Activated T-helper 1 cell treated with anti-CD3 and anti-CD28 coated beads, Interleukin-2, amount 50 U/mL, for 16 hours (primary cell): ENCODE results near the gene VPS50.

ENCODE experiments used
- DNase-seq, 2 donors: peaks; one replicate each; pipeline ENCODE4 v3.0.0-alpha.2; 2020; ENCODE audit warnings: low read depth in 1 of 2, low spot score in 1 of 2

VPS50 gene, protein sequence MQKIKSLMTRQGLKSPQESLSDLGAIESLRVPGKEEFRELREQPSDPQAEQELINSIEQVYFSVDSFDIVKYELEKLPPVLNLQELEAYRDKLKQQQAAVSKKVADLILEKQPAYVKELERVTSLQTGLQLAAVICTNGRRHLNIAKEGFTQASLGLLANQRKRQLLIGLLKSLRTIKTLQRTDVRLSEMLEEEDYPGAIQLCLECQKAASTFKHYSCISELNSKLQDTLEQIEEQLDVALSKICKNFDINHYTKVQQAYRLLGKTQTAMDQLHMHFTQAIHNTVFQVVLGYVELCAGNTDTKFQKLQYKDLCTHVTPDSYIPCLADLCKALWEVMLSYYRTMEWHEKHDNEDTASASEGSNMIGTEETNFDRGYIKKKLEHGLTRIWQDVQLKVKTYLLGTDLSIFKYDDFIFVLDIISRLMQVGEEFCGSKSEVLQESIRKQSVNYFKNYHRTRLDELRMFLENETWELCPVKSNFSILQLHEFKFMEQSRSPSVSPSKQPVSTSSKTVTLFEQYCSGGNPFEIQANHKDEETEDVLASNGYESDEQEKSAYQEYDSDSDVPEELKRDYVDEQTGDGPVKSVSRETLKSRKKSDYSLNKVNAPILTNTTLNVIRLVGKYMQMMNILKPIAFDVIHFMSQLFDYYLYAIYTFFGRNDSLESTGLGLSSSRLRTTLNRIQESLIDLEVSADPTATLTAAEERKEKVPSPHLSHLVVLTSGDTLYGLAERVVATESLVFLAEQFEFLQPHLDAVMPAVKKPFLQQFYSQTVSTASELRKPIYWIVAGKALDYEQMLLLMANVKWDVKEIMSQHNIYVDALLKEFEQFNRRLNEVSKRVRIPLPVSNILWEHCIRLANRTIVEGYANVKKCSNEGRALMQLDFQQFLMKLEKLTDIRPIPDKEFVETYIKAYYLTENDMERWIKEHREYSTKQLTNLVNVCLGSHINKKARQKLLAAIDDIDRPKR

DNA sequence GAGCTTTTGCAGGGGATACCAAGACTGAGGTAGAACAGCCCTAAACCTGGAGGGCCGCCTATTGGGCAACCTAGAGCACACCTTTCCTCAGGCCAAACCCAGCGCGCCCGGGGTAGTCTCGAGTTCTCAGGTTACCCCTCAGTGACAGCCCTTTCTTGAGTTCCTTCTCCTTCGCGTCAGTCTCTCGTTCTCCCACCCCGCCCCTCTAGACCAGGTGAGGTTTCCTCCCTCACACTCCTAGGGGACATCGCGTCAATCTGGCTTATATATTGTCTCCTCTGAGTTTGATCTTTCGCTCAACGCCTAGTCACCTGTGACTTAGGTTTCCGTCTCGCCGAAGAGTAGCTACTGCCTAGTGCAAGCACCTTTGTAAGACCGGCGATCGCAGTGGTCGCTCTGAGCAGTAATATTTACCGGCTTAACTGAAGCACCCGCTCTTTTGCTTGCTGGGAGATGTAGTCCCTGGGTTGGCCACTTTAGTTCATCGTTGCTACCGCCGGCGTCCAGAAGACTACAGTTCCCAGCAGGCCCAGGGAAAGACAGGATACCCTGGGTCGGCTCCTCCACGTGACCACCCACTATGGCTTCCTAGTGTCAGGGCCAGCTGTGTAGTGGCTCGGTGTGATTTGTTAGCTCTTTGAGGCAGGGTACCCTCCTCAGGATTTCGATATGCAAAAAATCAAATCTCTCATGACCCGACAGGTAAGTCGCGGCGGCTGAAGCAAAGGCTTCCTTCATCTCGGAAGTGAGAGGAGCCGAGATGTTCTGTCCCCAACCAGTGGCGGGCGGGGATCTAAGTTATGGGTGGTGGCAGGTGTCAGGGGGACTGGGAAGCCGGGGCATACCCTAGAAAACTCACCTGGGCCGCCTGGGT, at the start of gene VPS50:
Gene VPS50 (plus strand): TSS at position 568 of the 874 bp plus-strand sequence. CDS start 102 bp downstream, at position 670.
- peak; percentile 79 to 80 for DNase-seq

DNA sequence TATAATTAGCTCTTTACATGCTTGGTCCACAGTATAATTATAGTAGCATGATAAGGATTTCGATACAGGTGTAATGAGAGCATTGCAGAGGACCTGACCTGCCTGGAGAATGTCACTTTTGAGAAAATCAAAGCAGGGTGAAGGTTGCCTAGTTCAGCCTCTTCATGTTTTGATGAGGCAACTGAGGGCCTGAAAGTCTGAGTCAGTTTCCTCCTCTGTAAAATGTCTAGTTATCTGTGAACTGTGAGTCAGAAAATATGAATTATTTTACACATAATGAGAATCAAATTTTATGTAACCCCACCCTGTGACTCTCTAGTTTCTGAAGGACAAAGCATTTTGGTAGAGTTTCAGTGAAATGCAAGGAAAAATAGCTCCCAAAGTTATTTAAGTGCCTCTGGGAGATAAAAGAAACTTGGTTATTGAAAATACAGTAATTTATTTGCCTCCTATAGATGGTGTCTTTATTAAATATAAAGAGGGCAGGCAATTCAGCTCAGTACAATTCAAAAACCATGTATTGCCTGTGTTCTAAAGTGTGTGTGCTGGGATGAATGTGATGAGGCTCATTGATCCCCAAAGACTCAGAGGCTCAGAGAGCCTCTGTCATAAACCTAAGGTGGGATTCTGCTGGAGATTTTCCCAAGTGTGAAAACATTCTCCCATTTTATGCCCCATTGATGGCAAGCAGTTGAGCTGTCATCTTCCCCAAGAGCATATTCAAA, 46.7 kb upstream of the VPS50 start:
- no peak for DNase-seq

DNA sequence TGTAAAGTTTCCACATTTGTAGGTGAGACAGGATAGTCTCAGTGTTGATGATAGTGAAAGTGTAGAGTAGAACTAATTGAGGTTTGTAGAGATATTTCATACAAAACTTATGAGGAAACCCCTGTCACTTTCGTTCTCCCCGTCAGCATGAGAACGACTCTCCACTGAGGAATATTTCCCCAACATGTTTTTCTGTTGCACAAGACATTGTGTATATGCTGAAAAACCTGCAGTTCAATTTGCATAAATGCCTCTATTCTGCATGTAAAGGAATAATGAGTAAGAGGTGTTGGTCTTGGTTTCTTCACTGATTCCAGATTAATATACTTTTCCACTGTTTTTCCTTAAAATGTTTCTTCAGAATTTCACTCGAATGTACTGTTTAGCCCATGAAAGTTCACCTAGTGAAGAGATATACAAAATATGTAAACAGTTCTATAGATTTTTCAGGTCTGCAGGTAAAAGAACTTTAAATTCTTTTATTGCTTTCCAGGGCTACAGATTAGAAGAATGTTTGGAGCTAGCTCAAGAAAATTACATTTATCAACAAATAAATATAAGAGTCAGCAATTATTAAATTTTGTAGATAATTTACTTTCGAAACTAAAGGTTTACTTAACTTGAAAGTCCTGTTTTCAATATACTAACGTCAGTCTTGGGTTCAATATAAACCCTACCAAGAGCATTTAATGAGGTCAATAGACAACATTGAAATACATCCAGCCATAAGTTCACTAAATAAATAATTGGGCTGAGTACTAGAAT, 43.1 kb upstream of the VPS50 start:
- no peak for DNase-seq

DNA sequence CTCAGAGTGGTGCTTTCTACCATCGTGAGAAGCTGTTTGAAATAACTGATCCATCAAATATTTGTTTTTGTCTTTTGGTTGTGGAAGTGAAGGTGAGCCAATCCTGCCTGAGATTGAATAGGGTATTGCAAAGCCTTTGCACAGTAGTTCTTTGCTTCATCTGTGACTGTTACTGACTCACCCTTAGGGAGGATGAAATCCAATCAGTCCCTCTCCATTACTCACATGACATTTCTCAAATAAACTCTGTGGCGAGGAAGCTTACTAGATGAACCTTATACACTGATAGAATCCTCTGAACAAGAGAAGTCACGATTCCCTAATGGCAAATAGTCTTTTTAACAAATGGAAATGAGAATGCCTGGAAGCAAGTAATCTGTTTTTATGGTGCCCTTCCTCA, 37.8 kb upstream of the VPS50 start:
- no peak for DNase-seq

DNA sequence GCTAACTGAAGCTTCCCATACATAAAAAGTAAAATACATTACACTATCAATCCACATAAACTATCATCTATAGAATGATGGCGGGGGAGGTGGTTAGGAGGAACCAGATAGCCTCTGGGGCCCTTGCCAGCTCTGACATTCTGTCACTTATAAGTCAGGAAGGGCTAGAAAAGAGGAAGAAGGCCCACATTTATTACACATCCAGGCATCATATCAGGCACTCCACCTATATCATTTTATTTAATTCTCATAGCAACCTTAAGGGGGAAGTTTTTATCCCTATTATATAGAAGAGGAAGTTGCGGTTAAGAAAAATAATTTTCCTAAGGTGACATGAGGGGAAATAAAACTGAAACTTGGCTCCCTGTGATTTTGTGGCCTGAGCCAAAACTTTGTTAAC, 35.8 kb upstream of the VPS50 start:
- no peak for DNase-seq

DNA sequence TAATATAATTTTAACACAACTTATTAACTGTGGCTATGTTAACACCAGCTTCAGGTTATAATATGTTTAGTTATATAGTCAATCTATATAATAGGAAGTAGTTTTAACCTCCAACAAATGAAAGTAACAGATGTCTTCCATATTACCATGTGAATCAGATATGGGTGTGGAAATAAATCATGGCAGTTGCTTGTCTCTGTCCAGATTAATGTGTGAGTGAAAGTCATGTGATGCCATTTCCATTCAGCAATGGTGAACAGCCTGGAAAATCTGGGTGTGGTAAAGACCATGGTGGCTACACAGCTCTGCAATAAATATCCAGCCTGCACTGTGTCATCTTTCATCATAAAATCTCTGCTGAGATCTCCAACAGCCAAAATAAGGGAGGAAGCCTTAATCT, 33.7 kb upstream of the VPS50 start:
- DNase-seq: no peak

DNA sequence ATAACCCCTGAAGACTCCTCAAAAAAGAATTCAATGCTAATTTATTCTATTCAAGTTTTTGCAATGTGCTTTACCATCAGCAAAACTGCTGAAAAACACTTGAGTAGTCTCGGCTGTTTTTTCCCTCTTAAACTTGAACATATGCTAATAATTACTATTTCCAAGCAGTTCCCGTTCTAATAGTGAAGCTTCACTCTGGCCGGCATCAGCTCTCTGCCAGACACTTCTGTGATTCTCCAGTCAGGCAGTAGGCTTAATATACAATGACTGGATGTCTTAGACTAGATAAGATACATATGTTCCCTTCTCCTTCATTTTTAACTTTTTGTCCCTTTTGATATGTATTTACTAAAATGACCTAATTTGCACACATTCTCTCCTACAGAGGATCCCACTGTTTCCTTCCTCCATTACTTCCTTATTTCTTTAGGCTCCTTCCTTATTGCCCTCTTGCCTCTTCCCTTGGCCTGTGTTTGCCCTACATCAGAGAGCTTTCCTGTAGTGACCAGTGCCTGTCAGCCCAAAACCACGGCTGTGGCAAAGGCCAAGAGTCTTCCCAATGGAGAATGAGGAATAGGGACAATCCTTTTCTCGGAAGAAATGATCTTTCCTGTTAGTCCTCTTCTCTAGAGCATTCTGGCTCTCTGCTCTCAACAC, 29.4 kb upstream of the VPS50 start:
- no peak for DNase-seq

DNA sequence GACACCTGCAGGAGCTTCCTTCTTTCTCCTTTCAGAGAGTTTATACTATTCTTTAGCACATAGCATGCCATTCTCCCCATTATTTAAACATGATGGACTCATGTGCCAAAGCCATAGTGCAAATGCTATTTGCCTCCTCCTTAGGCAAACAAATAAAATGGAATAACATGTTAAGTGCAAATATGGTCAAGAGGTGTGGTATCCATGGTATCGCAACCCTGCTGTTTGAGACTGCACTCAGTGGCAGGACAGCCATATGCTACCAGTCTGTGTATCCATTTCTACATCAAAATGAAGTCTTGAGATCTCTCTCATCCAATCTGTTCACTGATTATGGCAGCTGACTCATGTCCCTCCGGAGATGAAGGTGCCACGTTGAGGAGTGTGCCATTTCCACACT, 28.7 kb upstream of the VPS50 start:
- no peak for DNase-seq

DNA sequence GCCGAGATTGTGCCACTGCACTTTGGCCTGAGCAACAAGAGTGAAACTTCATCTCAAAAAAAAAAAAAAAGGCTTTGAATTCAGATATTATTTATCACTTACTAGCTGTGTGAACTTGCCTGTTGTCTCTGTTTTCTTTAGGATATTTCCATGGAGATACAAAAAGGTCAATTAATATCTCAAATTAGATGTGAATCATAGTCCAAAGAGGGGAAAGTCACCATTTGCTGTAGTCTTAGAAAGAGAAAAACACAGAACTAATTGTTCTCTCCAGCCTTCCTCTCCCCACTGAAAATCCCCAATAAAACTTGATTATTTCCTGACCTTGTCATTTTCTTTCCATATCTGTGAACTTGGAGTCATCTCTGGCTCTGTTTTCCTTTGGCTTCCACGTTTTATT, 27.1 kb upstream of the VPS50 start:
- no peak for DNase-seq

DNA sequence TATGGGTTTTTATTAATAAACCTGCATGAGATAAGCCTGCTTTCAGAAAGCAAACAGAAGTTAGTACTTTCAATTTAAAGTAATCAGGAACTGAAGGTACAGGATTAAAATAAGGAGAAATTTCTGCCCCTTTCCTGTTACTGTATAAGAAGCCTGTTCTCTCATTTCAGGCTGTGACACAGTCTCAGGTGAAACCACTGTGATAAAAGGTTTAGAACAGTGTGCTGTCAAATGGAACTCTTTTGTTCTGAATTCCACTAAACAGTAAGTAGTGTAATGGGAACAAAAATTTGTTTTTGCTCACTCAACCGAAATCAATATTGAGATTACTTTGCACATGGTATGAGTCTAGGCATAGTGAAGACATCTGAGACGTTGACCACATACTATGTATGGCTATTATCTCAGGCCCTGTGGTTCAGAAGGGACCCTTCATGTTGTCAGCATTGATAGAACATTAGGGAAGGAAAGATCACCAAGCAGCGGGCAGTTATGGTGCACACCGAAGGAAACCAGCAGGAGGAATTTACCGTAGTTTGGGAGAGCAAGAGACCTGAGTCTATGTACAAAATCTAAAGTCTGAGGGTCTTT, 20.8 kb upstream of the VPS50 start:
- DNase-seq: no peak

DNA sequence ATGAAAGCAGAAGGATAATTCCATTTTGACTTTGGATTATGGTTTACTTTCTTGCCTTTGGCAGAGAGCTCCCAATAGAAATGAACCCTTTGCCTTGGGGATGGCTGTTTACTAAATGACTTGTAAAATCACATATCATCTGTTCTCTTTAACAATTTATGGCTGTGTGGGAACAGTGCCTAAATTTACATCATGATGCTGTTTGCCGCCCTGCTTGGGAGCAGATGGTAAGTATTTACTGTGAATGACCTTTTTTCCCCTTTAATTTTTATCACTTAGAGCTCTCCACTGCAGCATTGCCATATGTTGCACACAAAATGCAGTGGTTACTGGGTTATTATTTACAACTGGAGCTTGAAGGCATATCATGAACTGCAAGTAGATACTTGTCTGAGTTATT, 19.3 kb upstream of the VPS50 start:
- DNase-seq: no peak

DNA sequence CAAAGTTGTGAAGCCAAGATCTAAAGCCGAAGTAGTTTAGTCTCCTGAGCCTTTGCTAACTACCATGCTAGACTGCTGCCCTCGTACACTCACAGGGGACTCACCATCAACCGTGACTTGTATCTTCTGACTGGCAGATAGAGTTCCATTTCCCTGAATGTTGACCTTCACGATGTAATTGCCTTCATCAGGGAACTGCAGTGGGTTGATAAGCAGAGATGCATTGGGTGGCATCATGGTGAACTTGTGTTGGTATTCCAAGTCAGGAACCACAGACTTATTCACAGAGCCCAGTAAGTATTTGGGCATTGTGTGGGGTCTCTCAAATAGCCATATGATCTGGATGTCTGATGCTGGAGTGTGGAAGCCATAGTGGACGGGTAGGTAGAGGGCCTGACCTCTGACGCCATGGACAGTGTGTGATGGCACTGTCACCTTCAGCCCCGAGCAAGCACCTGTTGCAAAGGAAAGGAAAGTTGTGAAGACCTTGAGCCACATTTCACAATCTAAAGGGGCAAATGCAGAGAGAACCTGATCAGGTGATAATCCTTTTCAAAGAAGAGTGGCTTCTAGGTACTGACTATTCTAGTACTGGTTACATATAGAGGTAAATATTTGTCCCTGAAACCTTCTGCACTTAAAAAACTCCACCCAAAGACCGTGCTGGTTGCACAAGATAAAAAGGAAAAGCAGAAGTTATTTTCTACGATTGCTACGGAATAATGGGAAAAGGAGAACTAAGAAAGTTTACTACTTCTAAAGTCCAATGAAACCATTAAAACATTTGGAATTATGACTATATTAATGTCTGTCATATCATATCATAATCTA, 13.0 kb upstream of the VPS50 start:
- no peak for DNase-seq

DNA sequence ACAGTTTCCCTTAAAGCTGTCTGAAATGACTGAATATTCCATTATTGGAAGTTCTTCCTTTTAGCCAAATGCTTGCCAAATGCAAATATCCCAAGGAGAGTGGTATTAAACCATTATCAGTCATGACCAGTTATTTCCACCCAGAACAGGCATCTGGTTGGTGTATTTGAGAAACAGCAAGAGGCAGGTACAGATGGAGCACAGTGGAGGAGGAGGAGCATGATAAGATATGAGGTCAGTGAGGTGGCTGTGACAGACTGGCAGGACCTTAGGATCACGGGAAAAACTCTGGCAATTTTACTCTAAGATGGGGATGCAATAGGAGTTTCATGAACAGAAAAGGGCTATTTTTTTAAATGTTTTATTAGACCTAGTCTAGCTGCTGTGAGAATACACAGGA, 12.3 kb upstream of the VPS50 start:
- DNase-seq: no peak

DNA sequence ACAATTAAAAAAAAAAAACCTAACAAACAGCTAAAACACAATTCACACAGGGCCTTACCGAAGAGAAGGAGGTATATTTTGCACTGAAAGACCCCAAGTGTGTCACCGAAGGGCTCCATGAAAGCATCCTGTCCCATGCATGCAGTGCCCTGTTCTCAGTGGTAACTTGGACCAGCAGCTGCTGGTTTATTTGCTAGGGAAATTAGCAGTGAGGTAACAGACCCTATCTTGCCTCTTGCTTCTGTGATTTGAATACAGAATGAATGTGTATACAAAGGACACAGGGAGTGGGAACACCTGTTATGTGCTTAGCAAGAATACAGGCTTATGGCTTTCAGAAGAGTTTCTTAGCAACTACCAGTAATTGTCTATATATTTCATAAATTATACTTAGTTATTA, 5.9 kb upstream of the VPS50 start, which contains the start of gene HEPACAM2:
Gene HEPACAM2 (minus strand): TSS at position 160 of the 400 bp plus-strand sequence.
- DNase-seq: no peak

DNA sequence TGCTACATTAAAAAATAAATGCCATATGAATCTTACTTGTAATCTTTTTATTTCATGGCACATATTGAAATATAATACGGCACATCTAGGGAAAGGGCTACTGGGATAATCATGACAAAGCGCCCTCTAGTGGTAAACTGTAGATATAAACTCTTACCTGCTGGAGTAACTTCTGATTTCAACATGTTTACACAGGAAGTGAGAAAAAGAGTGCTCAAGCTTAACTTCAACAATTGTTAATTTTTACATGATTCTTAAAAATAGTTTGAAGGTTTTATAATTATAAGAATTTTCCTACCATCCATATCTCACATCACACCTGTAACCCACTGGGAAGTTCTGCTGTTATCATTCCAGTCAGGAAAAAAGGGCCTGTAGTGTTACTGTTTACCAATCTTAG, 3.9 kb upstream of the VPS50 start:
- no peak for DNase-seq

DNA sequence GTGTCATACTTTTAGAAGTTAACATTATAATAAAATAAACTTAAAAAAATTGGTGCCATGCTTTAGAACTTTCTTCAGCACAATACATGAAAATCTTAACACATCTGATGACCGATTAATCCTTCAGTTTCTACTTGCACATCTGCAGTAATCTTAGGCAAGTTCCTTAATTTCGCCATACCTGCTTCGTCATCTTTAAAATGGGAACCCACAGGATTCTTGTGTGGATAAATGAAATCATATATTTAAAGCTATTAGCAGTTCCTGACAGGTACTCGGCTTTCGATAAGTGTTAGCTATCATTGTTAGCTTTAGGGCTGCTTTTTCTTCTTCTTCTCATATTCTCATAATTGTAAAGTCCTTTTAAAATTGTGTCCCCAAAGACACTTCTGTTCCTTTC, 907 bp upstream of the VPS50 start:
- no peak for DNase-seq

DNA sequence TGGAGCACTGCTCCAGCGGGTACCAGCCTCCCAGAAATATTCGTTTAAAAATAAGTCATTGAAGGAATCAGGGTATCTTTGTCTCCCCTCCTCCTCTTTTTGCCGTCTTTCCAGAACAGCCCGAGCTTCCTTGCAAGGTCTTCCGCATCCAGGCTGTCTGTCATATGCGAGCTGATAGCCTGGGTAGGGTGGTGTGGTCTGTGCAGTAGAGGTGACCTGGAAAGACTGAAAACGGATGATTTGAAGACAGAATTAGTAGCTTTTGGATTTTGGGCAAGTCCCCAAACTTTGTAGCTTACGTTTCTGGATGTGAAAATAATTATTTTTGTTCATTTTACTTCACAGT, 480 bp downstream of the VPS50 start:
- no peak for DNase-seq

DNA sequence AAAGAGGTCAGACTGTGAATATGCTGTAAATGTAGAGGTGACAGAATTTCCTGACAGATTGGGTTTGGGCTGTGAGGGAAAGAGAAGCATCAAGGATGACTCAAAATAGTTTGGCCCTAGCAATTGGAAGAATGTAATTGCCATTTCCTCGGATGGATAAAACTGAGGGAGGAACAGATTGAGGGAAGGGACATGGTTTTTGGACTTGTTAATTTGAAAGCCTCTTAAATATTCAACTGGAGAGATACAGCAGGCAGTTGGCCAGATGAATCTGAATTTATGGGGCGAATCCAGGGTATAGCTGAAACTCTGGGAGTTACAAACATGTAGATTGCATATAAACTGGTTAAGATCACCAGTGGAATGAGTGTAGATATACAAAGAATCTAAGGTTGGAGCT, 3.4 kb downstream of the VPS50 start:
- no peak for DNase-seq
